Smooth muscle cell (in vitro differentiated cells): ENCODE results near the gene NDUFS5. TPM values are rescaled to one million over a fixed set of nuclear protein-coding genes. Genes with fewer than 3 reads are reported as not detected.
"Not testable (repeated sequence)": the region's sequence is repeated elsewhere in the genome, so short reads cannot be mapped to it uniquely, and the experiment has no call there.

Experiments
- DNase-seq: peaks from one replicate; lab custom pipeline; 2025; ENCODE audit not compliant: unreplicated experiment; lab: John Stamatoyannopoulos, UW
- H2AFZ ChIP-seq: fragments of 200-600 bp; sonication (generic); 2 replicates; pipeline ENCODE4 v1.6.0; 2016; ENCODE audit warnings: antibody characterized with exemption, low read depth, mild to moderate bottlenecking
- H3F3A ChIP-seq: fragments of 200-600 bp; sonication (generic); 2 replicates; pipeline ENCODE4 v1.6.0; 2017; ENCODE audit warnings: antibody characterized with exemption, low read depth
- H3K27ac ChIP-seq: fragments of 200-600 bp; sonication (generic); 2 replicates; pipeline ENCODE4 v1.5.1; 2016; ENCODE audit warnings: low read depth, mild to moderate bottlenecking
- H3K27me3 ChIP-seq: fragments of 200-600 bp; sonication (generic); 2 replicates; pipeline ENCODE4 v1.6.1; 2016; ENCODE audit warnings: low read depth, mild to moderate bottlenecking
- H3K36me3 ChIP-seq: fragments of 200-600 bp; sonication (generic); 2 replicates; pipeline ENCODE4 v1.5.1; 2016; ENCODE audit warnings: low read depth
- H3K4me1 ChIP-seq: fragments of 200-600 bp; sonication (generic); 2 replicates; pipeline ENCODE4 v1.5.1; 2016; ENCODE audit warnings: low read depth
- H3K4me2 ChIP-seq: fragments of 200-600 bp; sonication (generic); 2 replicates; pipeline ENCODE4 v1.6.0; 2016; ENCODE audit warnings: mild to moderate bottlenecking
- H3K4me3 ChIP-seq: fragments of 200-600 bp; sonication (generic); 2 replicates; pipeline ENCODE4 v1.5.1; 2016; ENCODE audit warnings: mild to moderate bottlenecking
- H3K79me2 ChIP-seq: fragments of 200-600 bp; sonication (generic); 2 replicates; pipeline ENCODE4 v1.6.0; 2016; ENCODE audit warnings: low read depth, mild to moderate bottlenecking
- H3K9ac ChIP-seq: fragments of 200-600 bp; sonication (generic); 2 replicates; pipeline ENCODE4 v1.6.0; 2016; ENCODE audit warnings: low read depth
- H3K9me3 ChIP-seq: fragments of 200-600 bp; sonication (generic); replicated peaks from 2 replicates; pipeline ENCODE4 v1.5.1; 2016; ENCODE audit warnings: low read depth
- H4K20me1 ChIP-seq: fragments of 200-600 bp; sonication (generic); 2 replicates; pipeline ENCODE4 v1.6.0; 2016; ENCODE audit warnings: low read depth
- CTCF ChIP-seq: fragments of 200-600 bp; sonication (generic); IDR thresholded peaks from 2 replicates; pipeline ENCODE4 v1.5.1; 2017; ENCODE audit warnings: borderline replicate concordance, mild to moderate bottlenecking, antibody characterized with exemption; ENCODE audit not compliant: insufficient read depth, poor library complexity, severe bottlenecking
- WGBS: methylation state at CpG from one replicate; pipeline ENCODE4 v1.1.7; 2016; ENCODE audit warnings: low lambda C conversion rate; 5-methylcytosine and 5-hydroxymethylcytosine counted together
- polyA plus RNA-seq: library from polyadenylated mRNA; unstranded; fragments of >200 nt; fragmentation: Nextera tagmentation; extraction: Ambion mirVana; gene quantifications from 2 replicates; pipeline ENCODE4 v1.2.1, GENCODE V29; 2016
- total RNA-seq: library from RNA; depleted of rRNA; stranded (reverse); fragments of >200 nt; gene quantifications from 2 replicates; pipeline ENCODE4 v1.2.3, GENCODE V29; 2014

Gene NDUFS5
- total and polyA plus RNA-seq, 2 experiments from 2014 or later = 831 to 884 TPM

GRCh38 chr1:39051956-39052355 is 25.8 kb downstream of the NDUFS5 start:
- Histone ChIP-seq H3K4me2 (no peak overlapping the region), H2AFZ (no peak overlapping the region), H3K27me3 (no peaks in the 10 kb centered on the region), H3K4me3 (no peak overlapping the region), H3K36me3 (no peaks in the 10 kb centered on the region), H4K20me1 (no peaks in the 10 kb centered on the region), H3K27ac (no peak overlapping the region), H3K79me2 (no peaks in the 10 kb centered on the region), H3K4me1 (peaks cover 7% of the 10 kb centered on the region), H3K9me3 (no peaks in the 10 kb centered on the region), H3F3A (peaks cover 3% of the 10 kb centered on the region), H3K9ac (no peak overlapping the region)
- WGBS = 90% methylated on average over 4 of the region's 4 CpGs
- no peak for DNase-seq
- no peak for TF ChIP-seq CTCF

GRCh38 chr1:39055213-39055710 is 29.1 kb downstream of the NDUFS5 start:
- not testable (repeated sequence) for H3K9ac ChIP-seq, H3F3A ChIP-seq, DNase-seq, H3K4me1 ChIP-seq, H3K4me2 ChIP-seq, H3K4me3 ChIP-seq, H3K36me3 ChIP-seq, H4K20me1 ChIP-seq, H3K27me3 ChIP-seq, H3K27ac ChIP-seq, H3K9me3 ChIP-seq, H3K79me2 ChIP-seq, H2AFZ ChIP-seq
- WGBS = 85% methylated on average over 8 of the region's 8 CpGs

- WGBS = 92% methylated on average over 7 of the region's 7 CpGs
- not testable (repeated sequence) for H3K4me2 ChIP-seq
These were observed 35.4 kb downstream of the NDUFS5 start for GRCh38 chr1:39061516-39061915.

GRCh38 chr1:39061951-39062350 is 35.8 kb downstream of the NDUFS5 start:
- H3K4me2 ChIP-seq = no peak overlapping the region
- no peaks in the 10 kb centered on the region for H3K4me1 ChIP-seq
- no peak for DNase-seq
- H3K4me3 ChIP-seq = no peak overlapping the region
- no peak overlapping the region for H2AFZ ChIP-seq
- WGBS = 96% methylated on average over 4 of the region's 4 CpGs
- H3K36me3 ChIP-seq = no peaks in the 10 kb centered on the region
- H3K27me3 ChIP-seq = no peaks in the 10 kb centered on the region
- no peaks in the 10 kb centered on the region for H3F3A ChIP-seq
- TF ChIP-seq CTCF = no peak
- H3K9me3 ChIP-seq = no peaks in the 10 kb centered on the region
- no peaks in the 10 kb centered on the region for H3K79me2 ChIP-seq
- no peaks in the 10 kb centered on the region for H4K20me1 ChIP-seq
- no peak overlapping the region for H3K27ac ChIP-seq
- no peak overlapping the region for H3K9ac ChIP-seq

More at GRCh38 chr1:39061516-39061915, 35.4 kb downstream of the NDUFS5 start:
- not testable (repeated sequence) for H3K4me1 ChIP-seq, H3K9ac ChIP-seq, H3K36me3 ChIP-seq, H3K4me3 ChIP-seq, H2AFZ ChIP-seq, DNase-seq, H3K27ac ChIP-seq, H3F3A ChIP-seq, H3K79me2 ChIP-seq, H4K20me1 ChIP-seq, H3K27me3 ChIP-seq, H3K9me3 ChIP-seq

- 84% methylated on average over 7 of the region's 7 CpGs for WGBS
- Histone ChIP-seq H3K79me2 (no peaks in the 10 kb centered on the region), H3K4me3 (no peak overlapping the region), H3K4me2 (no peak overlapping the region), H4K20me1 (no peaks in the 10 kb centered on the region), H2AFZ (no peak overlapping the region), H3K9ac (no peak overlapping the region), H3K4me1 (no peaks in the 10 kb centered on the region), H3K9me3 (no peaks in the 10 kb centered on the region), H3K36me3 (no peaks in the 10 kb centered on the region), H3K27ac (no peak overlapping the region), H3F3A (no peaks in the 10 kb centered on the region), H3K27me3 (no peaks in the 10 kb centered on the region)
- no peak for TF ChIP-seq CTCF
- DNase-seq = no peak
These were observed 37.0 kb downstream of the NDUFS5 start for GRCh38 chr1:39063191-39063590.
